ENCODE data around the gene CPNE2. TPM values are rescaled to one million over a fixed set of nuclear protein-coding genes. Genes with fewer than 3 reads are reported as not detected.

CPNE2 gene
- polyA plus RNA-seq, 2 of the 4 experiments (the other 2 are of a cell fraction), result 36.7 TPM

- H3K9me3 ChIP-seq, result no peaks in the 10 kb centered on the region
- H3K27ac ChIP-seq, result no peak overlapping the region
- TF ChIP-seq ESRRA (IDR thresholded peaks at IDR 0.05; ENCODE audit: borderline replicate concordance, low read length) (no peak), JUNB (IDR thresholded peaks at IDR 0.05) (no peak), RAD21 (conservative IDR thresholded peaks at IDR 0.05 in 1 of 2, IDR thresholded peaks at IDR 0.05 in 1 of 2) (no peak), MYC (IDR thresholded peaks at IDR 0.05; ENCODE audit: borderline replicate concordance, low read length) (no peak), TP53 (CRISPR knock-in tag; IDR thresholded peaks at IDR 0.05) (no peak), GATA3 (IDR thresholded peaks at IDR 0.05; ENCODE audit: borderline replicate concordance) (no peak)
- ChIA-PET POLR2A (interaction anchor here (0.5 kb wide), 1 partner anchor 13 kb away, joined by 9 read pairs; no protein-coding TSS in a partner anchor), CTCF (interaction anchor here (1.2 to 3.5 kb wide), 4 partner anchors 11 to 43 kb away, joined by 3 to 19 read pairs (median 5); partner anchors contain the start of gene CPNE2)
- H3K4me1 ChIP-seq, result no peaks in the 10 kb centered on the region
- no peak for ATAC-seq
- no peak for DNase-seq (ENCODE audit: low read depth in 1 of 2, low spot score in 1 of 2)
- FAIRE-seq, result no peak
- H3K4me2 ChIP-seq, result no peak overlapping the region
- H3K4me3 ChIP-seq, result no peak overlapping the region
- WGBS (ENCODE audit: missing lambda C conversion rate), result 85% methylated on average over 5 of the region's 5 CpGs
These were observed 34.8 kb downstream of the CPNE2 start for GRCh38 chr16:57127037-57127763.

GRCh38 chr16:57127836-57128235 is 35.5 kb downstream of the CPNE2 start:
- Histone ChIP-seq H3K27ac (no peak overlapping the region), H3K4me3 (no peak overlapping the region), H3K4me2 (no peak overlapping the region), H3K4me1 (no peaks in the 10 kb centered on the region), H3K9me3 (no peaks in the 10 kb centered on the region)
- POLR2A ChIA-PET, result interaction anchor here (0.5 kb wide), 1 partner anchor 13 kb away, joined by 9 read pairs; no protein-coding TSS in a partner anchor
- CTCF ChIA-PET, result interaction anchor here (1.2 to 3.5 kb wide), 3 partner anchors 14 to 44 kb away, joined by 3 to 19 read pairs (median 7); partner anchors contain the start of gene CPNE2
- ATAC-seq (no peak), DNase-seq (ENCODE audit: low read depth in 1 of 2, low spot score in 1 of 2) (no peak), FAIRE-seq (no peak)
- TF ChIP-seq EHMT2 (IDR thresholded peaks at IDR 0.05; ENCODE audit: low read depth) (no peak), KDM5A (IDR thresholded peaks at IDR 0.05) (no peak), HDAC2 (IDR thresholded peaks at IDR 0.05) (no peak), TFCP2L1 (CRISPR knock-in tag; IDR thresholded peaks at IDR 0.05) (no peak), EP300 (IDR thresholded peaks at IDR 0.05) (no peak), USF2 (IDR thresholded peaks at IDR 0.05) (no peak), EHF (CRISPR knock-in tag; IDR thresholded peaks at IDR 0.05) (no peak), ATOH8 (CRISPR knock-in tag; IDR thresholded peaks at IDR 0.05; ENCODE audit: low read depth) (no peak), ZC3H11A (IDR thresholded peaks at IDR 0.05) (no peak), GATA3 (IDR thresholded peaks at IDR 0.05; ENCODE audit: borderline replicate concordance) (no peak), PBX3 (IDR thresholded peaks at IDR 0.05) (no peak), CHD4 (IDR thresholded peaks at IDR 0.05; ENCODE audit: borderline replicate concordance) (no peak), BCL3 (IDR thresholded peaks at IDR 0.05) (no peak), RARB (CRISPR knock-in tag; IDR thresholded peaks at IDR 0.05) (no peak), FOSB (CRISPR knock-in tag; IDR thresholded peaks at IDR 0.05) (no peak)
- WGBS (ENCODE audit: missing lambda C conversion rate), result 90% methylated on average over 7 of the region's 7 CpGs

All from A549 (cell line).